ENCODE results near the gene MGMT.

- TF ChIP-seq CTCF (conservative IDR thresholded peaks at IDR 0.05; ENCODE audit: low read depth, low read length), result no peak
- TF ChIP-seq POLR2A (IDR thresholded peaks at IDR 0.05; ENCODE audit: low read depth, low read length), result no peak
- TF ChIP-seq MXI1 (IDR thresholded peaks at IDR 0.05; ENCODE audit: borderline replicate concordance, low read depth, low read length), result no peak
- TF ChIP-seq CEBPB (IDR thresholded peaks at IDR 0.05; ENCODE audit: low read depth, low read length), result no peak
- no peak for TF ChIP-seq FOS (IDR thresholded peaks at IDR 0.05; ENCODE audit: low read depth, low read length)
- no peak for TF ChIP-seq SMC3 (IDR thresholded peaks at IDR 0.05; ENCODE audit: low read depth, low read length)
- no peak for TF ChIP-seq RAD21 (IDR thresholded peaks at IDR 0.05; ENCODE audit: low read length)
- no peak for TF ChIP-seq RCOR1 (IDR thresholded peaks at IDR 0.05; ENCODE audit: insufficient replicate concordance, low read length)
- TF ChIP-seq USF2 (IDR thresholded peaks at IDR 0.05; ENCODE audit: low read depth, low read length), result no peak
- no peak for TF ChIP-seq BHLHE40 (IDR thresholded peaks at IDR 0.05; ENCODE audit: low read depth, low read length)
- TF ChIP-seq MAFK (IDR thresholded peaks at IDR 0.05; ENCODE audit: low read depth, low read length), result no peak
- TF ChIP-seq MAZ (IDR thresholded peaks at IDR 0.05; ENCODE audit: borderline replicate concordance, low read depth, low read length), result no peak
- no peak for TF ChIP-seq RFX5 (IDR thresholded peaks at IDR 0.05; ENCODE audit: low read depth, low read length)
- no peak for TF ChIP-seq ELK1 (IDR thresholded peaks at IDR 0.05; ENCODE audit: borderline replicate concordance, low read depth, low read length)
These were observed 327.0 kb downstream of the MGMT start for GRCh38 chr10:129793996-129794395.

Measured in IMR-90 (cell line).